Activated T-helper 9 cell treated with anti-CD3 and anti-CD28 coated beads, Interleukin-2, amount 50 U/mL, for 16 hours (primary cell): ENCODE measurements around the gene CLEC2B.

Experiments
- DNase-seq: peaks from one replicate; pipeline ENCODE4 v3.0.0-alpha.2; 2020; ENCODE audit warnings: low read depth

The CLEC2B gene

GRCh38 chr12:9808504-9808903 lies 60.6 kb downstream of the CLEC2B start:
- DNase-seq = no peak

- no peak for DNase-seq
Observed at GRCh38 chr12:9806714-9807113, 62.4 kb downstream of the CLEC2B start.

GRCh38 chr12:9805883-9806282 lies 63.3 kb downstream of the CLEC2B start:
- no peak for DNase-seq
